Measurements from ENCODE around the gene BTBD16. TPM values are rescaled to one million over a fixed set of nuclear protein-coding genes. Genes with fewer than 3 reads are reported as not detected.

The BTBD16 gene
- polyA plus RNA-seq, 3 donors = not detected

DNA sequence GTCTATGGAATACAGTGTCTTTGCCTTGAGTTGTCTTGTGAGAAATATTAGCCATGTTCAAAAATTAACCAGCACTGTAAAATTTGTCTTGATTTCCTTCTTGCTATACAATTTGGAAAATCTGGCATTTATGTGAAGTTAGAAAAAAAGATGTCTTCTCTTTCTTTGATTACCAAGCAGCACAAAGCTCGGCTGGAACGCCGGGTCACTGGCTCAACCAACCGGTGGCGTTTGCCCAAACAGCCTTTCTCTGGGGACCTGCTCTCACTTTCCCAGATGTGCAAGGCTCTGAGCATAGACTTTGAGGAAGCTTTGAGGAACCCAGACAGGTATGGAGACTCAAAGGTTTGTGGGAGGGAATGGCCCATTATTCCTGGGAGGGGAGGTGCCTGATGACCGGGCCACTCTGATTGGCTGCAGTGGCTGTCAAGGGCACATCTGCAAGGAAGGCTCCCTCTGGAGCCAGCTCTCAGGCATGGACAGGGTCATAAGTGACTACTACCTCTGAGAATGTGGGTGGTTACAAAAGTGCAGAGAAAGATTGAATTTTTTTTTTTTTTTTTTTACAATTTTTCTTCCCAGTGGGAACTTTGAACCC, 5.6 kb downstream of the BTBD16 start:
- 95% methylated on average over 6 of the region's 6 CpGs for WGBS (ENCODE audit: insufficient coverage)
- Mint-ChIP-seq H3K27ac (no peak overlapping the region), H3K4me1 (no peaks in the 10 kb centered on the region)

DNA sequence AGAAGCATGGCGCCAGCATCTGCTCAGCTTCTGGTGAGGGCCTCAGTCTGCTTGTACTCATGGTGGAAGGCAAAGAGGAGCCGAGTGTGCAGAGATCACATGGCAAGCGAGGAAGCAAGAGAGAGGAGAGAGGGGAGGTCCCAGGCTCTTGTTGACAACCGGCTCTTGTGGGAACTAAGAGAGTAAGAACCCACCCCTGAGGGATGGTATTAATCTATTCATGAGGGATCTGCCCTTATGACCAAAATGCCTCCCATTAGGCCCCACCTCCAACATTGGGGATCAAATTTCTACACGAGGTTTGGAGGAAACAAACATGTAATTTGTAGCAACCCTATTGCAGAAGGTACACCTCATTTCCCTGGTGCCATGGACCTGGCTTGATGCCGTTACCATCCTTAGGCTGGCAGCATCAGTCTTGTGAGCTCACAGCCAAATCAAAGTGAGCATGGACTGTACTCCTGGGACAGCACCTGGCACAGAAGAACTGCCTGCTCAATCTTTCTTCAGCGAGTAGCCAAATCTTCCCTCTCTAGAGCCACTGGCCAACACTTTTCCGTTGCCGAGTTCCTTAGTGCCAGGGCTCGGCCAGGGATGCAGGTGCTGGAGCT, 6.5 kb downstream of the BTBD16 start:
- no peak overlapping the region for H3K9ac ChIP-seq (ENCODE audit: insufficient read depth, low read length, poor library complexity, severe bottlenecking)
- no peak overlapping the region for H3K27ac ChIP-seq (ENCODE audit: low read depth in 1 of 2, low read length in 2 of 2)
- H2AFZ ChIP-seq (ENCODE audit: insufficient read depth, low read depth, low read length, poor library complexity, severe bottlenecking) = no peak overlapping the region
- H3K79me2 ChIP-seq (ENCODE audit: insufficient read depth, low read length) = no peaks in the 10 kb centered on the region
- TF ChIP-seq, protein P1, sequence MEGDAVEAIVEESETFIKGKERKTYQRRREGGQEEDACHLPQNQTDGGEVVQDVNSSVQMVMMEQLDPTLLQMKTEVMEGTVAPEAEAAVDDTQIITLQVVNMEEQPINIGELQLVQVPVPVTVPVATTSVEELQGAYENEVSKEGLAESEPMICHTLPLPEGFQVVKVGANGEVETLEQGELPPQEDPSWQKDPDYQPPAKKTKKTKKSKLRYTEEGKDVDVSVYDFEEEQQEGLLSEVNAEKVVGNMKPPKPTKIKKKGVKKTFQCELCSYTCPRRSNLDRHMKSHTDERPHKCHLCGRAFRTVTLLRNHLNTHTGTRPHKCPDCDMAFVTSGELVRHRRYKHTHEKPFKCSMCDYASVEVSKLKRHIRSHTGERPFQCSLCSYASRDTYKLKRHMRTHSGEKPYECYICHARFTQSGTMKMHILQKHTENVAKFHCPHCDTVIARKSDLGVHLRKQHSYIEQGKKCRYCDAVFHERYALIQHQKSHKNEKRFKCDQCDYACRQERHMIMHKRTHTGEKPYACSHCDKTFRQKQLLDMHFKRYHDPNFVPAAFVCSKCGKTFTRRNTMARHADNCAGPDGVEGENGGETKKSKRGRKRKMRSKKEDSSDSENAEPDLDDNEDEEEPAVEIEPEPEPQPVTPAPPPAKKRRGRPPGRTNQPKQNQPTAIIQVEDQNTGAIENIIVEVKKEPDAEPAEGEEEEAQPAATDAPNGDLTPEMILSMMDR (IDR thresholded peaks at IDR 0.05) = no peak
- no peaks in the 10 kb centered on the region for H4K20me1 ChIP-seq (ENCODE audit: insufficient read depth, low read length)
- Mint-ChIP-seq H3K9me3 (peaks cover 0 to 5% (median 0%) of the 10 kb centered on the region in 7 donors), H3K4me3 (no peak overlapping the region), H3K27ac (peak overlapping the region in 1 of 7 donors; percentile 76), H3K27me3 (ENCODE audit: low read depth in 3 of 3) (peaks cover 2 to 7% (median 5%) of the 10 kb centered on the region in 3 donors), H3K4me1 (no peaks in the 10 kb centered on the region), H3K36me3 (no peaks in the 10 kb centered on the region)
- H3K4me1 ChIP-seq (ENCODE audit: control insufficient read depth in 1 of 2, insufficient read depth in 2 of 2, low read length in 2 of 2) = no peaks in the 10 kb centered on the region
- no peak for DNase-seq
- no peaks in the 10 kb centered on the region for H3K36me3 ChIP-seq (replicated peaks in 1 of 2; ENCODE audit: control insufficient read depth in 1 of 2, insufficient read depth in 2 of 2, low read length in 2 of 2)
- intact Hi-C loops (cut with micrococcal nuclease) = no loop called here
- no peaks in the 10 kb centered on the region for H3K9me3 ChIP-seq (replicated peaks in 1 of 2; ENCODE audit: control insufficient read depth in 1 of 2, insufficient read depth in 1 of 2, low read length in 2 of 2)
- H3K4me3 ChIP-seq (replicated peaks in 1 of 3; ENCODE audit: low read depth in 2 of 3, low read length in 3 of 3) = no peak overlapping the region
- H3K27me3 ChIP-seq (ENCODE audit: control insufficient read depth in 2 of 2, insufficient read depth in 2 of 2, low read length in 2 of 2) = no peaks in the 10 kb centered on the region
- WGBS (ENCODE audit: insufficient coverage) = 88% methylated on average over 7 of the region's 10 CpGs
- no peak overlapping the region for H3K4me2 ChIP-seq (replicated peaks; ENCODE audit: extremely low read depth, low read length, poor library complexity, severe bottlenecking)

More for the DNA sequence above, 5.6 kb downstream of the BTBD16 start:
- no peak overlapping the region for H3K9ac ChIP-seq (ENCODE audit: insufficient read depth, low read length, poor library complexity, severe bottlenecking)
- no peaks in the 10 kb centered on the region for H3K27me3 ChIP-seq (ENCODE audit: control insufficient read depth in 2 of 2, insufficient read depth in 2 of 2, low read length in 2 of 2)
- no peak overlapping the region for H3K4me3 Mint-ChIP-seq
- no peak overlapping the region for H3K4me3 ChIP-seq (replicated peaks in 1 of 3; ENCODE audit: low read depth in 2 of 3, low read length in 3 of 3)
- TF ChIP-seq, protein P1 (IDR thresholded peaks at IDR 0.05) = no peak
- DNase-seq = no peak
- H4K20me1 ChIP-seq (ENCODE audit: insufficient read depth, low read length) = no peaks in the 10 kb centered on the region
- no peak overlapping the region for H3K4me2 ChIP-seq (replicated peaks; ENCODE audit: extremely low read depth, low read length, poor library complexity, severe bottlenecking)
- peaks cover under 1 to 10% (median 8%) of the 10 kb centered on the region in 3 donors for H3K27me3 Mint-ChIP-seq (ENCODE audit: low read depth in 3 of 3)
- peaks cover 0 to 3% (median 0%) of the 10 kb centered on the region in 7 donors for H3K9me3 Mint-ChIP-seq
- no peak overlapping the region for H2AFZ ChIP-seq (ENCODE audit: insufficient read depth, low read depth, low read length, poor library complexity, severe bottlenecking)
- H3K9me3 ChIP-seq (replicated peaks in 1 of 2; ENCODE audit: control insufficient read depth in 1 of 2, insufficient read depth in 1 of 2, low read length in 2 of 2) = no peaks in the 10 kb centered on the region
- no peaks in the 10 kb centered on the region for H3K4me1 ChIP-seq (ENCODE audit: control insufficient read depth in 1 of 2, insufficient read depth in 2 of 2, low read length in 2 of 2)
- no peaks in the 10 kb centered on the region for H3K36me3 ChIP-seq (replicated peaks in 1 of 2; ENCODE audit: control insufficient read depth in 1 of 2, insufficient read depth in 2 of 2, low read length in 2 of 2)
- no peak overlapping the region for H3K27ac ChIP-seq (ENCODE audit: low read depth in 1 of 2, low read length in 2 of 2)
- no peaks in the 10 kb centered on the region for H3K36me3 Mint-ChIP-seq
- intact Hi-C loops (cut with micrococcal nuclease) = no loop called here
- no peaks in the 10 kb centered on the region for H3K79me2 ChIP-seq (ENCODE audit: insufficient read depth, low read length)
